K562 (cell line): Measurements from ENCODE around the gene IDS. TPM values are rescaled to one million over a fixed set of nuclear protein-coding genes. Genes with fewer than 3 reads are reported as not detected.

ENCODE experiments used
- ATAC-seq: fragments of 200-7000 bp; cut with Tn5 transposase; 3 replicates; pipeline ENCODE4 v1.9.1; 2020; ENCODE audit warnings: moderate library complexity
- BruUV-seq: library from RNA; stranded (reverse); fragments of 400-500 nt; replicated peaks from 2 replicates; lab custom pipeline; 2021; lab: Mats Ljungman, UMichigan
- CTCF ChIA-PET: fragments of 300-600 bp; formaldehyde crosslinking; extraction: SDS; loops from one replicate; lab custom pipeline; 2021; ENCODE audit warnings: low intra/inter-chr PET ratio; lab: Yijun Ruan, JAX
- POLR2A ChIA-PET: fragments of 300-600, 350-650 bp; sonication (Branson Sonifier 250); formaldehyde crosslinking; extraction: SDS; loops from one replicate; lab custom pipeline; 2021; ENCODE audit warnings: antibody characterized with exemption, inconsistent platforms; lab: Yijun Ruan, JAX
- DNase-seq, 4 experiments: peaks; one replicate each; pipeline versions ENCODE4 v3.0.0 to v3.0.0-alpha.2; 2011 to 2018; ENCODE audit warnings: low spot score in 3 of 4, mixed read lengths in 3 of 4; ENCODE audit errors: extremely low read depth in 1 of 4
- FAIRE-seq: peaks from 2 replicates; lab custom pipeline; 2011; peaks lifted over from hg19 to GRCh38; lab: Jason Lieb, UNC
- H2AFZ ChIP-seq: 2 replicates; pipeline ENCODE4 v1.6.0; 2011; ENCODE audit warnings: low read depth, low read length, control low read depth, inconsistent platforms
- H3K27ac ChIP-seq: fragments of 200-600 bp; 3 replicates; pipeline ENCODE4 v1.8.0; 2011; ENCODE audit warnings: low read depth, mild to moderate bottlenecking, control low read depth, inconsistent platforms, low read length, moderate library complexity, mixed read lengths; ENCODE audit errors: extremely low read depth
- H3K27me3 ChIP-seq, 2 experiments: fragments of 300-600 bp in 1 of 2; 2 replicates in 1 of 2; 3 replicates in 1 of 2; pipeline versions ENCODE4 v1.6.0 to v1.8.0; 2011; ENCODE audit warnings: inconsistent platforms in 2 of 2, low read length in 2 of 2, mild to moderate bottlenecking in 1 of 2, mixed read lengths in 1 of 2, moderate library complexity in 1 of 2; ENCODE audit not compliant: control insufficient read depth in 2 of 2, insufficient read depth in 2 of 2
- H3K36me3 ChIP-seq: fragments of 300-600 bp; 3 replicates; pipeline ENCODE4 v1.8.0; 2011; ENCODE audit warnings: mild to moderate bottlenecking, low read length, inconsistent platforms; ENCODE audit not compliant: control insufficient read depth, insufficient read depth
- H3K4me1 ChIP-seq, 2 experiments: fragments of 200-600 bp in 1 of 2; replicated peaks in 1 of 2; 2 replicates in 1 of 2; 3 replicates in 1 of 2; pipeline versions ENCODE4 v1.5.1 to v1.8.0; 2011; ENCODE audit warnings: inconsistent platforms in 2 of 2, low read length in 2 of 2, mild to moderate bottlenecking in 1 of 2, mixed read lengths in 1 of 2, moderate library complexity in 1 of 2; ENCODE audit not compliant: control insufficient read depth in 2 of 2, insufficient read depth in 2 of 2
- H3K4me2 ChIP-seq: 2 replicates; pipeline ENCODE4 v1.6.1; 2011; ENCODE audit warnings: low read length, control low read depth, inconsistent platforms, mixed read lengths; ENCODE audit not compliant: insufficient read depth
- H3K4me3 ChIP-seq: fragments of 200-600 bp; sonication (generic), shearing (Covaris generic); 2 replicates; pipeline ENCODE4 v1.5.1; 2016; ENCODE audit warnings: control low read depth, inconsistent platforms
- H3K79me2 ChIP-seq: fragments of 200-600 bp; 3 replicates; pipeline ENCODE4 v1.8.0; 2011; ENCODE audit warnings: low read length, inconsistent platforms; ENCODE audit not compliant: control insufficient read depth, insufficient read depth
- H3K9ac ChIP-seq, 2 experiments: 2 replicates each; pipeline versions ENCODE4 v1.6.0 to v1.6.1; 2011; ENCODE audit warnings: low read depth in 2 of 2, low read length in 2 of 2, control low read depth in 1 of 2, inconsistent platforms in 1 of 2, mild to moderate bottlenecking in 1 of 2, mixed read lengths in 1 of 2; ENCODE audit not compliant: insufficient read depth in 1 of 2
- H3K9me1 ChIP-seq: one replicate; pipeline ENCODE4 v1.6.0; 2011; ENCODE audit warnings: inconsistent platforms, mild to moderate bottlenecking, low read length, moderate library complexity; ENCODE audit not compliant: control insufficient read depth, insufficient read depth
- H3K9me3 ChIP-seq: replicated peaks from 2 replicates; pipeline ENCODE4 v1.5.1; 2011; ENCODE audit warnings: low read depth, low read length, inconsistent platforms; ENCODE audit not compliant: control insufficient read depth, insufficient read depth
- H4K20me1 ChIP-seq: replicated peaks from 2 replicates; pipeline ENCODE4 v1.6.1; 2011; ENCODE audit warnings: low read length, inconsistent platforms, mixed read lengths; ENCODE audit not compliant: control insufficient read depth, insufficient read depth
- MAFF ChIP-seq: IDR thresholded peaks from 2 replicates; pipeline ENCODE4 v1.6.1; 2012; ENCODE audit warnings: low read length, improper control_type of control experiment
- NR1H2 ChIP-seq: sonication (generic); formaldehyde crosslinking; IDR thresholded peaks from 2 replicates; pipeline ENCODE4 v1.4.0; 2020; ENCODE audit warnings: mild to moderate bottlenecking, missing genetic modification reagents
- WGBS: fragments of 100-300 bp; shearing (Covaris generic); methylation state at CpG from one replicate; pipeline ENCODE4 v1.1.6; 2016; ENCODE audit warnings: low coverage, mixed read lengths; ENCODE audit not compliant: insufficient coverage; ENCODE audit errors: missing lambda C conversion rate; 5-methylcytosine and 5-hydroxymethylcytosine counted together
- in situ Hi-C: fragments of 300-500 bp; cut with MboI; formaldehyde crosslinking; loops from 4 replicates; pipeline ENCODE4 v1.15.0; 2018; ENCODE audit warnings: inconsistent platforms, mixed read lengths
- intact Hi-C: fragments of 100-400 bp; cut with micrococcal nuclease; formaldehyde crosslinking; loops from 2 replicates; pipeline ENCODE4 v1.14.2; 2022
- polyA plus RNA-seq, 8 experiments: library from polyadenylated mRNA; depleted of rRNA in 4 of 8; stranded (reverse) in 5 of 8; unstranded in 3 of 8; fragments of >200 nt; fragmentation: Nextera tagmentation in 2 of 8; fragmentation: Illumina TruSeq in 1 of 8; extraction: Ambion mirVana in 2 of 8; extraction: Trizol in 1 of 8; gene quantifications; 2 replicates each; pipeline versions ENCODE4 v1.2.1 to v1.2.3, GENCODE V29; 2011 to 2014; ENCODE audit warnings: inconsistent platforms in 1 of 8, missing spikeins in 1 of 8
- total RNA-seq, 7 experiments: library from RNA; depleted of rRNA in 6 of 7; stranded (reverse); fragments of >200 nt in 6 of 7; fragmentation: Illumina TruSeq in 2 of 7; extraction: Trizol in 2 of 7; gene quantifications; 2 replicates each; pipeline versions ENCODE4 v1.2.1 to v1.2.3, GENCODE V29; 2011 to 2021; ENCODE audit warnings: low replicate concordance in 1 of 7
- TF ChIP-seq, protein P1 (sequence below): fragments of 450-650 bp; IDR thresholded peaks from 2 replicates; pipeline ENCODE4 v1.6.1; 2018; ENCODE audit not compliant: partially characterized antibody
- TF ChIP-seq, protein P2 (sequence below): fragments of 200-800 bp; sonication (Bioruptor generic); IDR thresholded peaks from 2 replicates; pipeline ENCODE4 v1.6.1; 2017; ENCODE audit warnings: missing genetic modification characterization, missing compliant biosample characterization

Gene IDS
- total and polyA plus RNA-seq, 9 of the 15 experiments (the other 6 are each of a cell fraction or from before 2014, with no cell fraction given) = 2.0 to 18.6 (median 8.6) TPM

- peak overlapping the region; percentile 81; the same call in 2 of the 3 replicates for H3K27ac ChIP-seq
- WGBS = no CpG with 5 or more reads among the region's 24 CpGs
- intact Hi-C loops (loop anchor here (5.0 kb wide), 1 partner anchor 33 kb away; the partner anchor contains the start of gene IDS), in situ Hi-C loops (no loop called here)
- peak overlapping the region; percentile 71 for H3K4me3 ChIP-seq
- no peak for TF ChIP-seq NR1H2
- TF ChIP-seq, protein P1, sequence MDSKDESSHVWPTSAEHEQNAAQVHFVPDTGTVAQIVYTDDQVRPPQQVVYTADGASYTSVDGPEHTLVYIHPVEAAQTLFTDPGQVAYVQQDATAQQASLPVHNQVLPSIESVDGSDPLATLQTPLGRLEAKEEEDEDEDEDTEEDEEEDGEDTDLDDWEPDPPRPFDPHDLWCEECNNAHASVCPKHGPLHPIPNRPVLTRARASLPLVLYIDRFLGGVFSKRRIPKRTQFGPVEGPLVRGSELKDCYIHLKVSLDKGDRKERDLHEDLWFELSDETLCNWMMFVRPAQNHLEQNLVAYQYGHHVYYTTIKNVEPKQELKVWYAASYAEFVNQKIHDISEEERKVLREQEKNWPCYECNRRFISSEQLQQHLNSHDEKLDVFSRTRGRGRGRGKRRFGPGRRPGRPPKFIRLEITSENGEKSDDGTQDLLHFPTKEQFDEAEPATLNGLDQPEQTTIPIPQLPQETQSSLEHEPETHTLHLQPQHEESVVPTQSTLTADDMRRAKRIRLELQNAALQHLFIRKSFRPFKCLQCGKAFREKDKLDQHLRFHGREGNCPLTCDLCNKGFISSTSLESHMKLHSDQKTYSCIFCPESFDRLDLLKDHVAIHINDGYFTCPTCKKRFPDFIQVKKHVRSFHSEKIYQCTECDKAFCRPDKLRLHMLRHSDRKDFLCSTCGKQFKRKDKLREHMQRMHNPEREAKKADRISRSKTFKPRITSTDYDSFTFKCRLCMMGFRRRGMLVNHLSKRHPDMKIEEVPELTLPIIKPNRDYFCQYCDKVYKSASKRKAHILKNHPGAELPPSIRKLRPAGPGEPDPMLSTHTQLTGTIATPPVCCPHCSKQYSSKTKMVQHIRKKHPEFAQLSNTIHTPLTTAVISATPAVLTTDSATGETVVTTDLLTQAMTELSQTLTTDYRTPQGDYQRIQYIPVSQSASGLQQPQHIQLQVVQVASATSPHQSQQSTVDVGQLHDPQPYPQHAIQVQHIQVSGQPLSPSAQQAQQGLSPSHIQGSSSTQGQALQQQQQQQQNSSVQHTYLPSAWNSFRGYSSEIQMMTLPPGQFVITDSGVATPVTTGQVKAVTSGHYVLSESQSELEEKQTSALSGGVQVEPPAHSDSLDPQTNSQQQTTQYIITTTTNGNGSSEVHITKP = peak; percentile 21
- no peak for TF ChIP-seq MAFF
- TF ChIP-seq, protein P2, sequence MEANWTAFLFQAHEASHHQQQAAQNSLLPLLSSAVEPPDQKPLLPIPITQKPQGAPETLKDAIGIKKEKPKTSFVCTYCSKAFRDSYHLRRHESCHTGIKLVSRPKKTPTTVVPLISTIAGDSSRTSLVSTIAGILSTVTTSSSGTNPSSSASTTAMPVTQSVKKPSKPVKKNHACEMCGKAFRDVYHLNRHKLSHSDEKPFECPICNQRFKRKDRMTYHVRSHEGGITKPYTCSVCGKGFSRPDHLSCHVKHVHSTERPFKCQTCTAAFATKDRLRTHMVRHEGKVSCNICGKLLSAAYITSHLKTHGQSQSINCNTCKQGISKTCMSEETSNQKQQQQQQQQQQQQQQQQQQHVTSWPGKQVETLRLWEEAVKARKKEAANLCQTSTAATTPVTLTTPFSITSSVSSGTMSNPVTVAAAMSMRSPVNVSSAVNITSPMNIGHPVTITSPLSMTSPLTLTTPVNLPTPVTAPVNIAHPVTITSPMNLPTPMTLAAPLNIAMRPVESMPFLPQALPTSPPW (CRISPR knock-in tag) = peak; percentile 88
- H3K4me1 ChIP-seq = peaks cover 8 to 16% of the 10 kb centered on the region in 2 experiments; a peak in 4 of 5 replicates
- DNase-seq = peak; percentile 82 to 92 (median 88)
- BruUV-seq = no TSS peak
- no peaks in the 10 kb centered on the region for H3K9me1 ChIP-seq
- H3K36me3 ChIP-seq = no peaks in the 10 kb centered on the region
- no peak for FAIRE-seq
- peak overlapping the region; percentile 91 for H3K4me2 ChIP-seq
- ATAC-seq = peak; percentile 72
- no peaks in the 10 kb centered on the region for H3K27me3 ChIP-seq
- peak overlapping the region; percentile 100 for H2AFZ ChIP-seq
- H3K9ac ChIP-seq = peak overlapping the region; percentile 74 to 95; a peak in 3 of 4 replicates
- H3K79me2 ChIP-seq = peaks cover 9% of the 10 kb centered on the region; the same call in 1 of the 3 replicates
- H4K20me1 ChIP-seq = no peaks in the 10 kb centered on the region; the same call in 1 of the 2 replicates
- POLR2A ChIA-PET = interaction anchor here (1.2 to 1.6 kb wide), 2 partner anchors 12 to 35 kb away, joined by 3 to 4 read pairs; partner anchors contain the start of gene IDS
- H3K9me3 ChIP-seq = no peaks in the 10 kb centered on the region
- CTCF ChIA-PET = no interaction called here
Observed at GRCh38 chrX:149540131-149540620, 35.1 kb upstream of the IDS start.
